Measurements from ENCODE around the gene IL1RAP.

GRCh38 chr3:190706582-190706981 is 192.7 kb downstream of the IL1RAP start:
- TF ChIP-seq CTCF (conservative IDR thresholded peaks at IDR 0.05) (no peak), ZFX (IDR thresholded peaks at IDR 0.05) (no peak)

Data from C4-2B (cell line).